Esophagus mucosa (tissue), 1 donor: ENCODE measurements around the gene MFAP3L. TPM values are rescaled to one million over a fixed set of nuclear protein-coding genes. Genes with fewer than 3 reads are reported as not detected.

ENCODE experiments used
- ATAC-seq: fragments of 200-7000 bp; cut with Tn5 transposase; one replicate; pipeline ENCODE4 v1.9.1; 2020
- total RNA-seq: library from RNA; stranded (reverse); gene quantifications from one replicate; pipeline ENCODE4 v1.2.4, GENCODE V29; 2023
- donor health status: DM: yes; HTN: yes; CAD: no.

The MFAP3L gene
- total RNA-seq, 1 donor from 2014 or later: 1.0 TPM

- ATAC-seq: no peak
These were observed 8.9 kb downstream of the MFAP3L start for GRCh38 chr4:170017252-170017651.

GRCh38 chr4:170015285-170015684, 10.9 kb downstream of the MFAP3L start:
- no peak for ATAC-seq

- no peak for ATAC-seq
These were observed 11.7 kb downstream of the MFAP3L start for GRCh38 chr4:170014359-170015011.

- no peak for ATAC-seq
These were observed 13.6 kb downstream of the MFAP3L start for GRCh38 chr4:170012629-170012958.

DNA sequence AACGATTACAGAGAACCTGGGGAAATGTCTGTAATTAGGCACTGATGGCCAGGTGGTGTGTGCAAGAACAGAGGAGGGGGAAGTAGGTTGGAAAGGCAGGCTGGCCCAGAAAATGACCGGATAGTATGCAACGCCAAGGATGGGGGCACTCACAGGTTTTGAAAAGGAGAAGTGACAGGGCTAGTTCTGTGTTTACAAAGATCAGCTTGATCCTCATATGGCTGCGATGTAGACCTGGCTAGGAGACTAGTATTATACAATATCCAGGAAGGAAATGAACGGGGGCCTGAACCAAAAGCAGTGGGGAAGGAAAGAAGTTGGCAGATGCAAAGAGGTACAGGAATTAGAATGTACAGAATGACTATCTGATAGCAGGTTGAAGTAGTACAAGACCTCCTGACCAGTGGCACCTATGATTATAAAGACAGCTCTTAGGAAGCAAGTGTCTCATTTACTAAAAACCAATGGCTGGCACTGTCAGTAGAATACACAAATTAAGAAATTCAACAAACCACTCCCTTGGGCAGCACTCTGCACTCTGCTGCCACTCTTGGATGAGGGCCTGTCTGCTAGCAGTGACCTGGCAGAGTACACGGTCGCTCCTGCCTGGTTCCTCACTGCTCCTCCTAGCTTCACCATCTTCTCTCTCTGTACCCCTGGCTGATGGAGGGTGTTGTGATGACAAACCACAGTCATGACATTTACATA, 14.1 kb downstream of the MFAP3L start:
- ATAC-seq: no peak

- ATAC-seq: peak; percentile 57
These were observed 16.9 kb downstream of the MFAP3L start for GRCh38 chr4:170009291-170009690.

DNA sequence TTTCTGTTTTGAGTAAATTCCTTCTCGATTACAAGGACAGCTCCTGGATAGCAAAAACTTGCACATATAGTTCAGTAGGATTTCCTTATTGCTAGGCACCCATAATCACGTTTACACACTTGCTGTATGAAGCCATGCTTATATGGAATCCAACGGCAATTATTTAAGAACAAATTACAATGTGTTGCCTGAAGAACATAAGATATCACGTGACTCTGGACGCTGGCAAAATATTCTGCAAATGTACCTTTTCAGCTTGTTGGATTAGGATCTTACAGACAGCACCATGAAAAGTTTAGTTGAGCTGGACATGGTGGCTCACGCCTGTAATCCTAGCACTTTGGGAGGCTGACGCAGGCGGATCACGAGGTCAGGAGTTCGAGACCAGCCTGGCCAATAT, 17.4 kb downstream of the MFAP3L start:
- no peak for ATAC-seq

DNA sequence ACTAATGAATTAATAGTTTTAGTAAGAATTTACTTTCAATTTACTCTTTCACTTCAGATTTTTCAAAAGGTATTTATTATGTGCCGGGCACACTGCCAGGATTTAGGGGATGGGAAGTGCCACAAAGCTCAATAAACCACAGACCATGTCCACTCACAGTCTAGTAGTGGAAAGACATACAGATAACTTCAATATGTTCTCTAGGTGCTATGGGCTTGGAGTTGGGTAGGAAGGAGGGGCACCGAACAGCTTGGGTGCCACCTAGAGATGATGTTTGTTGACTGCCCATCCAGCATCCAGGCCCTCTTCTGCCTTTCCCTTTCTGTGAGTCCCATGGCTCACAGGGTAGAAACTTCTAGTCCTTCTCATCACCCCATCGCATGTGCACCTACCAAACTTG, 17.8 kb downstream of the MFAP3L start:
- no peak for ATAC-seq

- ATAC-seq: no peak
These were observed 19.1 kb downstream of the MFAP3L start for GRCh38 chr4:170007113-170007512.

- no peak for ATAC-seq
These were observed 20.7 kb downstream of the MFAP3L start for GRCh38 chr4:170005472-170005871.

DNA sequence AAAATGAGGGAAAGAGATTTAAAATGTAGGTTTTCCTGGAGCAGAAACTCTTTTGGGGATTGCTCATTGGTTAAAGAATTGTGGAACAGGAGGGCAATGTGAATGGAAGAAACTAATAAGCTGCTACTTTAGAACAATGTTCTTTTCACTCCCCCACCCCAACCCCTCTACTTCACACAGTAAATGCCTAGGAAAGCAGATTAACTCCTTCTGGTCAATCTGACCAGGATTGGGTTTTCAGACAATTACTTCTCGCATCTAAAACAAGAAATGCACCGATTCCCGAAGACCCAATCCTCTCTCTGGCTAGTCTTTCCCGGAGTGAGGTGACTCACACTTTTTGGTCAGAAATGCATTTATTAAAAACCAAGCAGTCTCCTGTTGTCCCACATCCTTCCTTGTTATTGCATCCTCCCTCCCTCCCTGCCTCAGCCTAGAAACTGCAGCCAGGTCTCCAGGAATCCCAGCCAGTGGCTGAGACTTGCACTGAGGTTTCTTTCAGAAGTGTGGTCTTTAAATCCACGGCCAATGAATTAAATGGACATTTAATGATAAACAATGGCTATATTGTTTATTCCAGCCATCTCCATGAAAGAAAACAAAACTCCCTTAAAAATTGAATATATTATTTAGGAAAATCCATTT, 21.4 kb downstream of the MFAP3L start:
- no peak for ATAC-seq

- no peak for ATAC-seq
These were observed 22.8 kb downstream of the MFAP3L start for GRCh38 chr4:170003071-170004070.

DNA sequence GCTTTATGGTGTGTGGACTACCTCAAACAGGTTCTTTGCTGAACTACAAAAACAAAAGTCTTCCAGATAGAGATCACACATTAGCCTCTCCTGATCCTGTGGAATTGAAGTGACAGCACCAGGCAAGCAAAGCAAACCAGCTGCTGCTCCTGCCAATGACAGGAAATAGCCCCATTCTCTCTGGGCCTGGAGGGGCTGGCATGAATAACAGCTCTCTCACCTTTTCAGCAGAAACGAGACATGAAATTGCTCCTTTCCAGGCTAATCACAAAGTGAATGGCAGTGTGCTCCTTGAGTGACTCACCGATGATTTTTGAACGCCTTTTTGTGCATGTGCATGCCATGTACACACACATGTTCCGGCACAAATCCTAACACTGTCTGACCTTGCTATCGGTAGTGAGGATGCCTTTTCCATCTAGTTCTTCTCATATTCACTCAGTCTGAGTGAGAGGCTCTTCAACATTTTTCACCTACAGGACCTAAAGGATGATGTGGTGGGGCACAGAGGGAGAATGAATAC, 24.4 kb downstream of the MFAP3L start:
- ATAC-seq: no peak

- ATAC-seq: no peak
These were observed 25.0 kb downstream of the MFAP3L start for GRCh38 chr4:170001011-170001744.

GRCh38 chr4:169999923-170000322, 26.3 kb downstream of the MFAP3L start:
- no peak for ATAC-seq

DNA sequence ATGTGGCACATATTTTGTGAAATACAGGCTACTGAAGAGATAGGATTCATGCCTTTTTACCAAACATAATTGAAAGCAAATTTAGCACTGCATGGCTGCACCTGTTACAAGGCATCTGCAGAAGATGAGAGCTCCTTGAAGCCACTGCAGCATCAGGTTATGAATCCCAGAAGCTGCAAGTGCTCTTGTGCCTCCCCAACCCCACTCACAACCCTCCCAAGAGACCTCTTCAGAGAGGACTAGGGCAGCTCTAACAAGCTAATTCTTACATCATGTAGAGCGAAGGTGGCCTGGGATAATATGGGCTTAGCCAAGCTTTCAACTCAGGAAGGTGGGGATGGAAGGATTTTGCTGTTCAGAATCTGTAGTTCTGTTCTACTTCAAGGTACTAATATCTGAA, 27.2 kb downstream of the MFAP3L start:
- no peak for ATAC-seq

GRCh38 chr4:169996379-169997240, 29.6 kb downstream of the MFAP3L start:
- ATAC-seq: no peak

- no peak for ATAC-seq
These were observed 32.7 kb downstream of the MFAP3L start for GRCh38 chr4:169993531-169993930.

- no peak for ATAC-seq
These were observed 37.9 kb downstream of the MFAP3L start for GRCh38 chr4:169988252-169988651.

DNA sequence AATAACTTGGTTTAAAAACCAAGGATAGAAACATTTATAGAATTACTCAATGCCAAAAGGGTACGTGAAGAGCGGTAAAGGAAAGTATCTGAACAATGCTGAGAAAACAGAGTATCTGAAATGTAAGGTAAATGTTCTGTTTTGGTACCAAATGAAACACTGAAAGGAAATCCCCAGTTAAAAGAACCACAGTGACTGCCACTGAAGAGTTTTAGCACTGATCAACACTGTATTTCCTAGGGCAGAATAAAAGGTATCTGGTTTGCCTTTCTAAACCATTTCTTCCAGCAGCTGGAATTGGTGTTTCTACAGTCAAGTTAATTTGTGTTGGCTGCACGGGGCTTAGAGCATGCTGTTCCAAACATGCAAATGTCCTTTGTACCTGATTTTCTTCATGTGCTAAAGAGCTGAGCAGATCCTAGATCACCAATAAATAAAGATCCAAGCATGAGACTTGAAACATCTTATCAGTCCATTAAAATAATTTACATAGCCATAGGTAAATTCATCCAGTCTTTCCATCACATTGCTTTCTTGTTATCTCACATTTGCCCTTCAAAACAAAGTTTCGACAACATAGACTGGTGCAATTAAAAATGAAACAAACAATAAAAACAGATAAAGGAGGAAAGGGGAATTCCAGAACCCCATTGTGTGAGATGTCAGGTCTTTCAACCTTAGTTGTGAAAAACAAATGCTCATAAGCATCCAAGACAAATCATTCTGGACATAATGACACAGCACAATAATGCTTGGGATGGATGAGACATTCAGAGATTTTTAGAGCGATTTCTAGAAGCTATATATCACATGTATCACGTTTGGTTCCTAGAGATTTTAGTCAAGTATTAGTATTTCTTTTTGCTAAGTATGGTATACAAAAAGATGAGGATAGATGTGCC, 38.6 kb downstream of the MFAP3L start:
- no peak for ATAC-seq
